ENCODE measurements around the gene THSD4.
"Not testable (repeated sequence)": the region's sequence is repeated elsewhere in the genome, so short reads cannot be mapped to it uniquely, and the experiment has no call there.

Gene THSD4

DNA sequence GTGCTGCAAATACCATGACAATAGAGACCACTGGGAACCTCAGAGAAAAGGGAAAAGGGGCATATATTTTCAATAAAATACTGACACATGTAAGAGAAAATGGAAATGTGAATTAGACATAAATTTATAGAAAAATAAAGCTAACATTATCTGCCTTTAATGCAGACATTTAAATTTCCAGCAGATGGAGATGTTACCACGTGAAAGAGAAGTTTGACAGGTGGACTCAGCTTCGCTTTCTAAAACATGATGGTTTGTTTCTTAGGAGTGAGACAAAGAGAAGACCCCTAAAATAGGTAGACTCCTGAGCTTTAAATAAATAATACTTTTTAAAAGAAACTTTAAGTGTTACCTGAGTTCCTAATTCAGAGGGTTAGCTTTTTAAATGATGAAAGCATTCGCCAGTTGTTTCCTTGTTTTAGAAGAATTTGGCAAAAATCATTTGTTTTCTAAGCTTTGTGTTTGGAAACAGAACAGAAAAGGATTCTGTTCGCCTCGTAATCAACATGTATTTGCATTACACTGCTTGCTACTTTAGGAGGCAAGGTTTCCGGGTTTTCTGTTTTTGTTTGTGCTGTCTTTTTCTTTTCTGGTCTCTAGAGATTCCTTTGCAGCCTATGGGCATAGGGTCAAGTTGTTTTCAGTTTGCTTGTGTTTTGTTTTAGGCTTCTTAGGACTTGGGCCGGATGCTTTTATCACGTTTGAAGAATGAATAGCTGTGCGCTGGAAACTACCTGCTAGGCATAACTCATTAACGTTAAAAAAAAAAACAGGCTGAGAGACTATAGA, 271.4 kb downstream of the THSD4 start:
- in situ Hi-C loops (cut with HindIII; ENCODE audit: low pct_unique_long_range_greater_than_20kb, low sequenced_read_pairs) = no loop called here
- TF ChIP-seq JUND (IDR thresholded peaks at IDR 0.05; ENCODE audit: low read depth) = no peak
- peak in 1 of 2 experiments; percentile 45 for DNase-seq (ENCODE audit: low read depth in 1 of 2, low spot score in 1 of 2)

DNA sequence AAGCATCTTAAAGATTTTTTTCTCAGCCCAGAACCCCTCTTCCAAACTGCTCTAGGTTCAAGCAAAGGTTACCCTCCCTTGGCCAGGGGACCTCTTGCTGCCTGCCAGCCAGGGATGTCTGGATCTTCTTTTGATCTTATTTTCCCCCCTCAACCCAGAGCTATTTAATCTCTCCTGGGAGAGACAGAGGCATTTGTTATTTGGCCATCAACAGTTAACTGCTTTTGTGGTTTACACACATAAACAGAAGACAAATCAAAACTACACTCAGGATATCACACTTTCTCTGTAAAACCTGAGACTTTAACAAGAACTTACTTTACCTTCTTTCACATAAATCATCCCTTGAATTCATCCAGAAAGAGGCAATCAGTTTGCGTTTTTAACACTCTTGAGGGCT, 272.5 kb downstream of the THSD4 start:
- DNase-seq (ENCODE audit: low read depth in 1 of 2, low spot score in 1 of 2) = no peak
- TF ChIP-seq JUND (IDR thresholded peaks at IDR 0.05; ENCODE audit: low read depth) = no peak
- in situ Hi-C loops (cut with HindIII; ENCODE audit: low pct_unique_long_range_greater_than_20kb, low sequenced_read_pairs) = no loop called here

DNA sequence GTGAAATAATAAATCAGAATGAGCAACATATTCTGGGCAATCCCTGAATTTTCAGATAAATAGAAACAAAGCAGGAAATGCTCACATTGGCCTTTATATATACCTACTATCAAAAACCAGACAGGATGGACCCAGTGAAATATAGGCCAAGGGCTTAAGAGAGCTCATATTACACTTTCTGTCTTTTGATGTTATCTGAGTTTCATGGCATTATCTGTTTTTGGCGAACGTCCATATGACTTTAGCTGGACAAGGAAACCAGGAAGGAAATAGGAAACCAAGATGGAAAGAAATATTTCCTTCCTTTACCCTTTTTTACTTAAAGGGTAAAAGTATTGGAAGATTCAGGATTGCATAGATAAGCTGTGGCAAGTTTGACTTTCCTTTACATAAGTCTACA, 274.8 kb downstream of the THSD4 start:
- in situ Hi-C loops (cut with HindIII; ENCODE audit: low pct_unique_long_range_greater_than_20kb, low sequenced_read_pairs) = no loop called here
- DNase-seq (ENCODE audit: low read depth in 1 of 2, low spot score in 1 of 2) = peak in 1 of 2 experiments; percentile 43
- TF ChIP-seq JUND (IDR thresholded peaks at IDR 0.05; ENCODE audit: low read depth) = no peak

DNA sequence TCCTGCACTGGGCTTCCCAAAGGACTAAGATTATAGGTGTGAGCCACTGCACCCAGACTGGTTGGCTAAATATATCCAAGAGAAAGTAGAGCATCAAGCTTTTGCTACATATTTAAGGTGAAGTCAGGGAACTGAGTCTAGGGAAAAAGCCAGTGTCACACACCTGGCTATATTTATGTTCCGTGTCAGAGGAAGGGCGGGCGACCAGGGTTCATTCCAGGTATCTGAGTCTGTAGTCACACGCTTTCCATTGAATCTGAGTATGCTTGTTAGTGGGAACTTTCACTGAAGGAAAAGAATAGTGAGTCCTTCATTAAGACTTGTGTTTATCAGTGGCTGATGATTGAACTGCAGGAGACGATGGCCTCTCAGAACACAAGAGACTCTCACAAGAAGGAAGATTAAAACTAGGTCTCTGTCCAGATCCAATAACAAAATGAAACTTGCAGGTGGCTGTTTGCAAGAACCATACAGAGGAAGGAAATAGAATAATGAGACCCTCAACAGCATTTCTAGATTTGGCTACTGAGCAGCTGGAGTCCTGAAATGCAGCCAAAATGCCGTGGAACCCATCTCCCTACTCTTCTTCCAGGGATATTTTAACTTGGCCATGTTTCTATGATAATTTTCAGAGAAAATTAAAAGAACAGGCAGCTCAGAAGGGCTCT, 276.3 kb downstream of the THSD4 start:
- in situ Hi-C loops (cut with HindIII; ENCODE audit: low pct_unique_long_range_greater_than_20kb, low sequenced_read_pairs) = no loop called here
- no peak for TF ChIP-seq JUND (IDR thresholded peaks at IDR 0.05; ENCODE audit: low read depth)
- no peak for DNase-seq (ENCODE audit: low read depth in 1 of 2, low spot score in 1 of 2)

DNA sequence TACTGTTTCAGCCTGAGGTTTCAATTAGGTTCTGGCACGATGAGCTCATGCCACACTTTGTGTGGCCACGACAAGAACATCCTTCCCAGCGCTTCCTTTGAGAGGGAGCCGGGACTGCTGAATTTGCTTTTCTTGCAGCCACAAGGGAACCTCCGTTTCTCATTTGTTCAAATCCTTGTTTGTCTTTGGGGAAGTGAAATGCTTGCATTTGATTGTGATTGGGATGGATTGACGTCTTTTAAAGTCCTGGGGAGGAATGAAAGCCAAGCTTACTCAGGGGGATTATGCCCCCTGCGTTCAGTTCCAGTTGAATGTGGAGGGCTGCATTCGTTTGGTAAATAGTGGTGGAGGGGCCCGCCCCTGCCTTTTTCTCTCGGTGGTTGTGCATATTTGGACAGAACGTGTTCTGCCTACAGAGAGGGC, 277.6 kb downstream of the THSD4 start:
- DNase-seq (ENCODE audit: low read depth in 1 of 2, low spot score in 1 of 2) = no peak
- TF ChIP-seq JUND (IDR thresholded peaks at IDR 0.05; ENCODE audit: low read depth) = no peak
- in situ Hi-C loops (cut with HindIII; ENCODE audit: low pct_unique_long_range_greater_than_20kb, low sequenced_read_pairs) = no loop called here

DNA sequence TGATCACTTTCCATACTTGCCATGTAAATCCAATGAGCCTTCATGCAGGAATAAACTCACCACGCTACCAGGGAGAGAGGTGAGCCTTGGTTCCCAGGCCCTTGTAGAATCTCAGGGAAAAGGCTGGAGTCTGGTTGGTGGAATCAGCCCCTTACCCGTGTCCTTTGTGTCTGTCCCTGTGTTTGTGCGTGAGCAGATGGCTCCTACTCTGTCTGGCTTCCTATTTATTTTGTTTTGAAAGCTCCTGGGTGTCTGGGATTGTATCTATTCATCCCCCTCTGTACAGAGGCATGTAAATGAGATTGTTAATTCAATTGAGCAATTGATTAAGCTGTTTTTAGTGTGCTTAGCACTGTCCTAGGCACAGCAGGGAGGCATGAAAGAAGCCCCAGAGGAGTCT, 278.1 kb downstream of the THSD4 start:
- in situ Hi-C loops (cut with HindIII; ENCODE audit: low pct_unique_long_range_greater_than_20kb, low sequenced_read_pairs) = no loop called here
- no peak for TF ChIP-seq JUND (IDR thresholded peaks at IDR 0.05; ENCODE audit: low read depth)
- DNase-seq (ENCODE audit: low read depth in 1 of 2, low spot score in 1 of 2) = no peak

DNA sequence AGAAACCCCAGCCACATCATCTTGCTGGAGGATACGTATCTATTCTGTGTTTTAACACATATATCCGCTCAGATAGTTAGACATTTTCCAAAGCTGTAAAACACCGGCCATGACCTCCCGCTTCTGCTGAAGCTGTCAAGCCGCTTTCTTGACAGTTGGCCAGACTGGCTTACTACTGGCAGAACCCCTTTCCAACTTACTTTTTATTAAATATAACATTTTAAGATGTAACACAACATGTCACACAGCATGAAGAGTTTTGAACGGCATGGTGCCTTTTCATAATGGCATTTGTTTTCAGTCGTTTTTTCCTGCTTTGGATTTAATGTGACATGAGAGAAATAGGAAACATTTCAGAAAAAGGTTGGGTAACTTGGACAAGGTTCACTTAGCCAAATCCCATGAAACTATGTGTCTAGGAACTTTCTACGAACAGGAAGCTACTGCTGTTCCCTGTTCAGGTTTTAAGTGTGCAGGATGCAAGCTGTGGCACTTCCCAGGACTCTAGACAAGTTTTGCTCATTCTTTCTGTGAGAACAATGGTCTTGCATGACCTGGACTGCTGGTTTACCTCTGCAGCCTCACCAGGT, 281.4 kb downstream of the THSD4 start:
- no peak for DNase-seq (ENCODE audit: low read depth in 1 of 2, low spot score in 1 of 2)
- in situ Hi-C loops (cut with HindIII; ENCODE audit: low pct_unique_long_range_greater_than_20kb, low sequenced_read_pairs) = no loop called here
- TF ChIP-seq JUND (IDR thresholded peaks at IDR 0.05; ENCODE audit: low read depth) = no peak

DNA sequence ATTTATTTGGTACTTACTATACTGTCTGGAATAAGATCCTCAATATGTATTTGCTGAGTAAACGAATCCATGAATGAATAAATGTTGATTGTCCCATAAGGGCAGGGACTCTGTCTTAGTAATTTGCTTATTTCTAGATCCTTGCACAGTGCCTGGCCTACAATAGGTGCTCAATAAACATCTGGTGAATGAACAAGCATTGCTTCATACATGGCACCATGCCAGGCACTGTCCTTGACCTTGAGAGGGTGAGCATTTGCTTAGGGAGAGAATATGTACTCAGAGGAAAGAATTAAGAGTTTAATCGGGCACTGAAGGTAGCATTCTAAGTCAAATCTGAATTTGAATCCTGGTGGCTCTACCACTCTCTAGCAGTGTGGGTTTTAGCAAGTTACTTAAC, 282.1 kb downstream of the THSD4 start:
- in situ Hi-C loops (cut with HindIII; ENCODE audit: low pct_unique_long_range_greater_than_20kb, low sequenced_read_pairs) = no loop called here
- DNase-seq (ENCODE audit: low read depth in 1 of 2, low spot score in 1 of 2) = peak in 1 of 2 experiments; percentile 46

DNA sequence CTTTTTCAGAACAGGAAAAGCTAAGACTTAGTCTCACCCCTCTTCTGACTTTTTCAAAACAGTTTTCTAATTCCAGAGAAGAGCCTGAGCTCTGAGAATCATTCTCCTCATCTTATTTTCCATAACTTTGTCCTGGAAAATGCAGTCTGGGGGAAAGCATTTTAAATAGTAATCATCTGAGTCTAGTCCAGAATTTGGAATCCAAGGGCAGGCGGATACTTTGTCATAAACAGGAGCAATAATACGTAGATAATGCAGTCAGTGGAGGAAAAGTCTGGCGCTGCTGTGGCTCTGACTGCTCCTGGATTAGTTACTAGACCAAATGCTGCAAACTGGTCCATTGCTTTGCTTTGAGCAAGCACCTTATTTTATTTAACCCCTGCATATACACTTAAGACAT, 285.0 kb downstream of the THSD4 start:
- no peak for DNase-seq (ENCODE audit: low read depth in 1 of 2, low spot score in 1 of 2)
- TF ChIP-seq JUND (IDR thresholded peaks at IDR 0.05; ENCODE audit: low read depth) = no peak
- in situ Hi-C loops (cut with HindIII; ENCODE audit: low pct_unique_long_range_greater_than_20kb, low sequenced_read_pairs) = no loop called here

More for the DNA sequence above, 282.1 kb downstream of the THSD4 start:
- TF ChIP-seq JUND (IDR thresholded peaks at IDR 0.05; ENCODE audit: low read depth) = no peak

DNA sequence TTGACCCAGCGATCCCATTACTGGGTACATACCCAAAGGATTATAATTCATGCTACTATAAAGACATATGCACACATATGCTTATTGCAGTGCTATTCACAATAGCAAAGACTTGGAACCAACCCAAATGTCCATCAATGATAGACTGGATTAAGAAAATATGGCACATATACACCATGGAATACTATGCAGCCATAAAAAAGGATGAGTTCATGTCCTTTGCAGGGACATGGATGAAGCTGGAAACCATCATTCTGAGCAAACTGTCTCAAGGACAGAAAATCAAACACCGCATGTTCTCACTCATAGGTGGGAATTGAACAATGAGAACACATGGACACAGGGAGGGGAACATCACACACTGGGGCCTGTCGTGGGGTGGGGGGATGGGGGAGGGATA, 286.5 kb downstream of the THSD4 start:
- in situ Hi-C loops (cut with HindIII; ENCODE audit: low pct_unique_long_range_greater_than_20kb, low sequenced_read_pairs); DNase-seq (ENCODE audit: low read depth in 1 of 2, low spot score in 1 of 2): not testable (repeated sequence)

DNA sequence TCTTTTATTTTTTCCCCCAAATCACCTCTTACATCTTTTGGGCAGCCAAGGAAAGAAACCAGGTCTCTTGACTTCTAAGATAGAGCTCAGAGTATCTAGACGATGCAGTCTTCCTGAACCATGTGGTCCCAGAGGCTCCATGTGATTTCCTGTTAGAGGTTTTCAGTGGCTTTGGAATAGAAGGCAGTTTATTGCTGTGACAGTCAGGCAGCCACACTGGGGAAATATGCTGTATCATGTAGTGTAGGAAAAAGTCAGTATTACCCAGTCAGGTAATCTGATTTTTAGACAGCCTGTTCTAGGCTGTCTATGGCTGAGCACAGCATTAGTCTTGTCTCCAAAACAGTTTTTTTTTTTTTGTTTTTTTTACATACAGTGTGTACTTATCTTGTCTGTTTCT, 294.3 kb downstream of the THSD4 start:
- in situ Hi-C loops (cut with HindIII; ENCODE audit: low pct_unique_long_range_greater_than_20kb, low sequenced_read_pairs) = no loop called here
- TF ChIP-seq JUND (IDR thresholded peaks at IDR 0.05; ENCODE audit: low read depth) = no peak
- DNase-seq (ENCODE audit: low read depth in 1 of 2, low spot score in 1 of 2) = no peak

DNA sequence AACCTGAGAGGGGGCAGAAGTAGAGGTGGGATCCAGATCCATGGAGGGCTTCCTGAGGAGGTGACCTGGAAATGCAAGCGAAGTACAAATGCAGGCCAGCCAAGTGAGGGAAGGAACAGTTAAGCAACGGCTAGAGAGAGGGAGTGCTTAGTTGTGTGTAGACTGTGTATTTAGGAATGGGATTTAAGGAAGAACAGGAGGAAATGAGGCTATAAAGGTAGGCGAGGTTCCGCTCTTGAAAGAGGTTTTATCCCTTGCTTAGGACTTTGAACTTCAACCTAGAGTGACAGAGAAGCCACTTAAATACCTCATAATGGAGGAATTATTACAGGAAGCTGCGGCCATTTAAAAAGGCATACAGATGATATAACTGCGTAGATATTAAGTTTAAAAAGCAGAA, 295.1 kb downstream of the THSD4 start:
- no peak for DNase-seq (ENCODE audit: low read depth in 1 of 2, low spot score in 1 of 2)
- in situ Hi-C loops (cut with HindIII; ENCODE audit: low pct_unique_long_range_greater_than_20kb, low sequenced_read_pairs) = no loop called here
- no peak for TF ChIP-seq JUND (IDR thresholded peaks at IDR 0.05; ENCODE audit: low read depth)
